Hematopoietic multipotent progenitor cell treated with erythropoietin and hydrocortisone succinate and interleukin-3 and kit ligand, for 15 days (in vitro differentiated cells): ENCODE measurements around the gene ETV1.
"Not testable (repeated sequence)": the region's sequence is repeated elsewhere in the genome, so short reads cannot be mapped to it uniquely, and the experiment has no call there.

Experiments
- DNase-seq: peaks from one replicate; pipeline ENCODE4 v3.0.0-alpha.2; 2015; ENCODE audit warnings: low spot score

ETV1 gene

DNA sequence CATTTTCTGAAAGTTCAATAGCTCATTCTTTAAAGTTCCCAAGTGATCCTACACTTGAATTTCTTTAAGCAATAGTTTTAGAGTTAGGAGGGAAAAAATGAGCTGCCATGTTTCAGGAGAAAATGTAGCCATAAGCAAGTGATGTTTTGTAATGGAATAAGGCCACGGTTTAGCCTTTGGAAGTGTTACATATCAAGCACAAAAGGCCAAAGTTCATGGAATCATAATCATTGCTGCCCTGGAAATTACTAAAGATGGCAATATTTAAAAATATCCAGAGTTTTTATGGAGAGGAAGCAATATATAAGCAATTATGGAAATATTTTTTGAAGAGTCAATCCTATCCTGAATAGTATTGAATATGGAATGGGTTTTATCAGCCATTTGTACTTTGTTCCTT is 68.4 kb downstream of the ETV1 start:
- DNase-seq = no peak

DNA sequence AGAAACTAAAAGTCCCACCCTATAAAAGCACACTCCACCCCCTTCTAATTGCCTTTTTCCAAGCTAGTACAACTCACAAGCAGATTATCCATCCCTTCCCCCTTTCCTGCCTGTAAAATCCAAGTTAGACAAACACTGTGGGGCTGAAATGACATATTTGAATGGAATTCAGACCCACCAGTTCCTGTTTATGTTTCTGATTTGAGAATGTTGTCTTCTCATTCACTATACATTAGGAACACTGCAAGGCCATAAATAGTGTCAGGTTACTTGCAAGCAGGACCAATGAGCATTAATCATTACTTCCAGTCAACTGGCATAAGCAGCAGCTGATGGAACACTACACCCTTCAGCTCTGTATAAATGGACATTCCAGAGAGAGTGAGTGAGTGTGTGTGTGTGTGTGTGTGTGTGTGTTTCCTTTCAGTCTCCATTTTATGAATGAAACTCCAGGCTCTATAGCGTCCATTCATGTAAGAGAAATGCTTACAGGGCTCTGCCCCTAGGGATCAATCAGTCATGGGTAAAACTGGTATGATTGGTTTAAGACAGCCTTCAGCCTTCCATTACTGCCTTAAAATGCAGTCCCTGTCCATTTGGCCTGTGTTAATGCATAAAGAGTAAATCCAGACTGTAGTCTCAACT is 69.3 kb downstream of the ETV1 start:
- no peak for DNase-seq

DNA sequence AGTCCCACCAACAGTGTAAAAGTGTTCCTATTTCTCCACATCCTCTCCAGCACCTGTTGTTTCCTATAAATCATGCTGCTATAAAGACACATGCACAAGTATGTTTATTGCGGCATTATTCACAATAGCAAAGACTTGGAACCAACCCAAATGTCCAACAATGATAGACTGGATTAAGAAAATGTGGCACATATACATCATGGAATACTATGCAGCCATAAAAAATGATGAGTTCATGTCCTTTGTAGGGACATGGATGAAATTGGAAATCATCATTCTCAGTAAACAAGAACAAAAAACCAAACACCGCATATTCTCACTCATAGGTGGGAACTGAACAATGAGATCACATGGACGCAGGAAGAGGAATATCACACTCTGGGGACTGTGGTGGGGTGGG is 71.1 kb downstream of the ETV1 start:
- not testable (repeated sequence) for DNase-seq

DNA sequence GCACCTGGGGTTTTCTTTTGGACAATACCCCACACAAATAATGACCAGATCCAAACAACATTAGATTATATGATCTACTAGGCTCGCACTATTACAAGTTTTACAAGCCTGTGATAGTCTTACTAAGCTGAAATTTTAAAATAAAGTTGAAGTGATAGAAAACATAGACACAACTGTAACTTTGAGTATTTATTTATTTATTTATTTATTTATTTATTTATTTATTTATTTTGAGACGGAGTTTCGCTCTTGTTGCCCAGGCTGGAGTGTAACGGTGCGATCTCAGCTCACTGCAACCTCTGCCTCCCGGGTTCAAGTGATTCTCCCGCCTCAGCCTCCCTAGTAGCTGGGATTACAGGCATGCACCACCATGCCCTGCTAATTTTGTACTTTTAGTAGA is 72.4 kb downstream of the ETV1 start:
- not testable (repeated sequence) for DNase-seq

DNA sequence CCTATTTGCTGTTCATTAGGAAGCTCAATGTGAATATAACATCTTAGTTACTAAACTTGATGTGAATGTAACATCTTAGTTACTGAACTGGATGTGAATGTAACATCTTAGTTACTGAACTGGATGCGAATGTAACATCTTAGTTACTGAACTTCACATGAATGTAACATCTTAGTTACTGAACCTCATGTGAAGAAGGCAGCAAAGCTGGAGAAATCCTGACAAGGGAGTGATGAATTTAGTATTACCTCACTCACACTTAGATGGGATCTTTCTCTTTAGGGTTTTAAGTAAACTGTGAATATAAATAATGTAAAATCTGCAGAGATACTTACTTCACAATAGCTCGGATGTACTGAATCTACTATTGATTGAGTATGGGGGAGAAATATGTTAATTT is 73.6 kb downstream of the ETV1 start:
- DNase-seq = no peak

DNA sequence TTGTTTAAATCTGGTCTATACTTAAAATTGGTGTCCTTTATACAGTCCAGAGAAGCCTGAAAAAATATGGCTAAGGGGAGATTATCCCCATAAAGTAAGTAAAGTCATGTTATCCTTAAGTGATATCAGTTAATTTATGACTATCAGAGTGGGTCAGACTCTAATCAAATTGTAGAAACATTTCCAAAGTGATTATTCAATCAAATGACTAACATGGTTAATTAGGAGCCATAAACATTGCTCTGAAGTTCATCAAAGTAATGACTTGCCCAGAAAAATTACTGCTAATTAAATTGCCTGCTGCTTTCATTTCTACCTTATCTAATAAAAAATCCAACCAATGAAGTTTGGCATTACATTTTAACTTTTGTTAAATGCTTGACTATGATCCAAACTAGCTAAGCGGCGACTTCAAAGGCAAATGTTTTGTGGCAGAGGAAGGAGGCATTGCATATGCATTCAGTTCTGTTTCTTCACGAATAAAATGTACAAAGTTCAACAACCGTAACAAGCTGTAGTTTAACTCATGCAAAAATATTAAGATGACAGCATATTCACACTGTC is 76.7 kb downstream of the ETV1 start:
- DNase-seq = no peak

DNA sequence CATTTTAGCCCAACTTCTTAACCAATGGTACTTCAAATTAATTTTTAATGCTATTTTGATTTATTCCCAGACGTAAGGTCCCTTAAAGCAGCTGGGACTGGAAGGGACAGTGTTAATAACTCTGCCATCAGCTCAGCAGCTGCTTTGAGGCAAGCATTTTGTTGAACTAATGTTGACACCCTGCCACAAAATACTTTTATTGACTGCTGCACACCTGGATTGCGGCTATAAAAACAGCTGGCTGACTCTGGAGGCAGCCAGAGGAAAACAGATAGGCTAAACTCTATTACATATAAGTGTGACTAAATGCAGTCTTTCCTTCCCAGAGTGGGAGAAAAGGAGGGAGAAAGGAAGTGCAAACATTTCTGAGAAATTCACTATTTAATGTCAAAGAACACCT is 77.6 kb downstream of the ETV1 start:
- no peak for DNase-seq

DNA sequence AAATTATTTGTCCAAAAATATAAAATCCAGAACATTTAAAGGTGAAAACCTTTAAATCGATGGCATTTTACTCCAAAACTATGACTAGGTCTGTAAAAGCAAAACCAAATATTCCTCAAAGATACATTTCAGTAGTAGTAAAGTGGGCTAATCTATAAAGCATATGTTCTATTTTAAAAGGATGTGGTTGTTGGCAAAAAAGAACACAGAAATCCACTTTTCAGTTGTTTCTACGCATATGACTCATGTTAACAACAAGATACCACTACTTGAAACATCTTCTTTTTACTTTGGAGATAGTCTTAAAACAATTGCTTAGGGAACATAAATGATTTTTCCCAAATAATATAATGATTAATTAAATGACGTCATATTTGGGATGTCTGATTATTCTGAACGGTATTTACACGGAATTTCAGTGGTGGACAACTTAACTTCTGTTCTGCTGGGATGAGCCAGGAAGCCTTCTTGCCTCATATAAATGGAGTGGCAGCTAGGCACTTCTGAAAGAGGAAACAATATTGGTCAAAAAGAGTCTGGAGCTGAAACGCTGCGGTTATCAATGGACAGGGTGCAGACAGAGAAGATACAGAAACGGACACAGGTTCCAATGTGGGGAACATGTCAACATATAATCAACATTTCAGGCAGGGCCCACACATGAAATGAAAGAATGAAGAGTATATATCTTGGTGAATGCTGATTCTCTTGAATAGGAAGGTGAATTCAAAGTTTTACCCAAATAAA is 78.5 kb downstream of the ETV1 start:
- DNase-seq = no peak

DNA sequence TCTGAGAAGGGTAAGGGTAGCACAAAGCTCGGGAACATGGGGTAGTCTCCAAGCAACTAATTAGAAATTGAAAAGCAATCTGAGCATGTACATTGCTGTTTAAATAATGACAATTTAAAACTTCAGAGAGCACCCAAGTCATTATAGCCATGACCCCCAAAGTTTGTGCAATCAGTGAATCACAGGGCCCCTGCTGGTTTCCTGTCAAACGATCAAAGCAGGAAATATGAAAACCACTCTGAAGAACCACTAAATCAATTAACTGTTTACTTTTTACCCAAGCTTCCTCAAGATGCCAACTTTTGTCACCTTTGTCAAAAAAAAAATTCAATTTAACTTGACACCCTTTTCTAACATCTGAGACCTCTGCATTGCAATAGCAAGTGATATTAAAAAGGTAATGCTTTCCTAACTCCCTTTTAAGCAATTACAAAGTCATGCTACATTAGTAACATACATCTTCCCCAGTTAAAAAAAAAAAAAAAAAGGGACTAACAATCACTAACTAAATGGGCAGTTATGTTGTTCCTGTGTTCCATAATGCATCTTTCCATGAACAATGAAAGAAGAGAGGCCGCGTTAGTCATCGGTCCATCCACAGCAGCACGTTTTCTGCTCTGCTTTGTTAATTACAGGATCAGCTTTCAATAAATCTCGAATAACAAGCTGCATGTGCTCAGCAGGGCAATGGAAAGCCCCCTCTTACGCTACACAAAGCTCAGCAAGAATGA is 80.6 kb downstream of the ETV1 start:
- no peak for DNase-seq

DNA sequence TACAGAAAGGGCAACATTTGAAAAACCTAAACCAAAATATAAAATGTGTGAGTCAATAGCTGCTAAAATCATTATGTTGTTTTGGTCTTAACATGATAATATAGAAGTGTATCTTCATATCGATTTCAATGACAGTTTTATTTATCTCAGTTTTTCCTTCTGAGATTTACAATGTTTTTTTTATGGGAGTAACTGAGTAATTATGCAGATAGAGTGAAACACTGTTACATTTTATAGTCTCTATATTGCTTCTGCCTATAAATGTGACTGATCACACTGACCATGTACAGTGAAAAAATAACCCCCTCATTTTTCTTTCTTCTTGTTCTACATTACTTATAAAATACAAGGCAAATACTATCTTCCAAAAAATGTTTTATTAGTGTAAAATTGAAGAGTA is 81.6 kb downstream of the ETV1 start:
- no peak for DNase-seq

DNA sequence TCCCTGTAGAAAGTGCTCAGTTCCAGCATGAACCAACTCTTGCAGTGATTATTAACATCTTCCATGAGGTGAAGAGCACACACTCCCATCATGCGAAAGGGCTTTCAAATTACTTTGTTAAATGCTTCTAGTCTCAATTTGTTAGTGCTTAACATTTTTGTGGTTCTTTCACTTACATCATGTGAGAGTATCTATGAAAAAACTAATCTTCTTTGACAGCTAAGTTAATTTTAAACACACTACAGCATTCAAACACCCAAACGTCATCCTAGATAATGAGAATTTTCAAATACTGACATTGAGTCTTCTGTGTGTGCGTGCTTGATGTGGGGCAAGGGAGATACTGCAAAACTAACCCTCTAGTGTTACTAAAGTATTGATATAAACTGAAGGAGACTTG is 84.8 kb downstream of the ETV1 start:
- DNase-seq = no peak

DNA sequence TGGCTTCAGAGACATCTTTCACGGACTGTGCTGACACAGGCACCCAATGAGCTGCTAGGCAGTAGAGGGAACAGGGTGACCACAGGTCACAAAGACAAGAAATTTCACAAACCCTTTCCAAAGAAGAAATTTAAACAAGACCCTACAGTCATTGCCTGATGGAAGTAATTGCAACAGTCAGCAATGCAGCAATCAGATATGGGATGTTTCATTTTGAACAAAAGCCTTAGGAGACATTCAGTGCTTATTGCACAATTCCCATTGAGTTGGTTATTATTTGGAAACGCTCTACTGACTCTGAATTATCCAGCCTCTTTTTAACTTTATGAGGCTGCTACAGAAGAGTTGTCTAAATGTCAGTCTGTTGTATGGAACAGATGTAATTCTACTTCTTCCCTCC is 85.5 kb downstream of the ETV1 start:
- no peak for DNase-seq

DNA sequence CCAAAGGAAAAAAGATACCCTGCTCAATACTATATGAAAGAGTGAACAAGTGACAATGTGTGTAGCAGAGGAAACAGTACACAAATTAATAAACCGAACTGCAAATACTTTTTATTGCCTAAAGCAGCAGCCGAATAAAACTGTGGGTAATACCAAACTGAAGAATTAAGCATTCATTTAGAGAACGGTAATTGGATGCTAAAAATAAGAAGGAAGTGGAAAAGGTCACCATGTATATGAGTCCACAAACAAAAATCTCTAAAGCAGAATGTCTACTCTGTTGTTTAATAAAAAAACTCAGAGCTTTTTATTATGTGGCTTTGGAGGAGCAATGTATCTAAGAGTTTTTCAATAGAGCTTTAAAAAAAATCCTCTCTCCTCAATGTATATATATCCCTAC is 87.9 kb downstream of the ETV1 start:
- DNase-seq = no peak

DNA sequence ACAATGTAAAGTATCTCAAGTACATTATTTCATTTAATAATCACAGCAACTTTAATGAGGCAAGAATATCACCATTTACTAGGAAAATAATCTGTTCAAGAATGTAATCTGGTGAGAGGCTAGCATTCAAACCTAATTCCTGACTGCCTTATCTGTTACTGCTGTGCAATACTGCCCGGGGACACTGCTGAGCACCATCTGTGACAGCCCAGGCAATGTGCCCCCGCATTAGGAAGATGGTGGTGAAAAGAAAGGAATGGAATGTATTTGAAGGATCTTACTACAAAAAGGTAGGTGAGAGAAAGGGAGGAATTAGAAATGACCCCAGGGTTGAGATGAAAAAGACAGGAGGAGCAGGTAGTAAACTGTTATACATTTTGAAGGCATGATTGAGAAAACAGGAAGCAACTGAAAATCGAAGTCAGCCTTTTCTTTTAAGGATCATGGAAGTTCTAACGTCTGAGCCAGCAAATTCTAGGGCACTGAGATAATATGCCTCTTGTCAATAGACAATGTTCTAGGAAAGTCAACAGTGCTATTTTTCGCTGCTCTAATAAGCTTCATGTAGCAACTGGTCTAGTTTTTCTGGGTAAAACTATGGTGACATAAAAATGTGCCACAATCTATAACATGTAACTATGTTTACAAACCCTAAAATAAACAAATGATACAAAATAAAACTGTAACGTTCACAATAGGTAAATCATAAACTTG is 90.4 kb downstream of the ETV1 start:
- no peak for DNase-seq

DNA sequence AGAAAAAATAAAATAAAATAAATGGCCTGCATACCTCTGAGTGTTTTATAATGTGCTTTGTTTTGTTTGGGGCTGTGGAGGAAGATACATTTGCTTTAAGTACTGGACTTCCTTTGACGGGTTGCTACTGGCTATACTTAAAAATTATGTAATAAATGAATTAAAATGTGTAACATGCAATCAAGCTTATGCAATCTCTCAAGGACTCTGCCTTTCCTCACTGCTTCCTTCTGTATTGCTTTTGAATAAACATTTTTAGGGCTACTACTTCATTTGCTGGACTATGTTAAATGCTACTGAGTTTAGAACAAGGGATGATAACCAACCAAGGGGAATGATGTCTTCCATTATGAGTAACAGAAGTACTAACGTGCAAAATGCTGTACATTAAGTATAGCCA is 91.6 kb downstream of the ETV1 start:
- DNase-seq = no peak

DNA sequence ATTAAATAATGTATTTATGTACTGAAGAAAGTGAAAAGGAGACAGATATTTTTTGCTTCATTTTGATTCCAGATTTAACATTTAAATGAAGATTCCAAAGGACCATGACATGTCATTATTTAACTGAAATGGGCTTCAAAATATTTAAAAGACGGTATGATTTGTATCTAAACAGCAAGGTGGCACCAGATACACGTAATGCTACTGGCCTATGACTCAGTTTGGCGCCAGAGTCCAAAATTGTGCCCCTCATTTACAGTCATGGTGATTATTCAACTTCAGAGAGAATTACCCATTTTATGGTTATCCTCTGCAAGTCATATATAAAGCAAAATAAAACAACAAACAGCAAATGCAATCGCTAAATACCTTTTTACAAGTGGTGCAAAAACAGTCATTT is 94.5 kb downstream of the ETV1 start:
- no peak for DNase-seq

DNA sequence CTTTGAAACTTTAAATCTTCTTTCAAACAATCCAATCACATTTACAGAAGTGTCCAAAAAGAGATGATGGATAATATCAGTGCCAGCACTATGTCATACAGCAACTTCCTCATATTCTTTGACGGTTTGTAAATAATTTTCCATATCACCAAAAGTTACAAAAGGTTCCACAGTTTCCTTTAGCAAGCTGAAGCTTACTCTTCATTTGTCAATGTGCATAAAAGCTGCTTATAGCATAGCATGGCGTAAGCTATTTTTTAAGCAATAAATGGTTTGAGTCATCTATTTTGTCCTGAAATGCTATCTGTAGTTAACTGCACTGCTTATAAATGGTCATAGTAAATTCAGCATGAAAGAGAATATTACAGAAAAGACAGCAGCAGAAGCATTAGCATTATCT is 95.1 kb downstream of the ETV1 start:
- DNase-seq = no peak

DNA sequence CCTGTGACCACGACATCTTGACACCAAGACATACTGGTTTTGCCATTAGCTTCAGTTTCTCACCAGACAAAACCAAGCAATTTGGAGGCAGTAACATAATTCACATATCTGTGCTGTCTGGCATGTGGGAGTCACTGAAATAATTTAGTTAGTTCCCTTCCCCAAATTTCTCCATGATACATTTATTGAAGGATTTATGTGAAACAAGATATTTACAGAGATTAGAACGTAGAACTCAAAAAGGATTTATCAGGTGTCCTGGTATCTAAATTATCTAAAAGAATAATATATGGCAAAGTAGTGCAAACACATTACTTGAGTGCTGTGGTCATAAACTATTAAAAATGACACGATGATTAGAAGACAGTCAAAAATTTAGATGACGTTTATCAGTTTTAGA is 98.7 kb downstream of the ETV1 start:
- no peak for DNase-seq

DNA sequence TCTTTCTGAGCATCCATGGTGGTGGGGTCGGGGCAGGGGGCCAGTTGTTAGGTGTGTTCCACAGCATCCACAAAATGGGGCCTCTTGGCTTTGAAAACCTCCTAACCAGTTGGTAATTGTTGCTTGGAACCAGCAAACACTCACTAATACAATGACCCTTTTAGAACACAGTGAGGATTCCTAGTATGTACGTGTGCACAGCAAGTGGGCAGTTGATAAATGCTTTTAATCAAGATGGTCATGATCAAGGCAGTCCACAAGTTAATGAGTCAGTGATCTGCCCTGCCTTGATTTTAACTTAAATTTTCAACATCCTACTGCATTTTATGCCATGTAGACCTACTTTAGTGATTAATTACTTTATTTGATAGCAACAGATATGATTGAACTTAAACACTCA is 103.1 kb downstream of the ETV1 start:
- no peak for DNase-seq

DNA sequence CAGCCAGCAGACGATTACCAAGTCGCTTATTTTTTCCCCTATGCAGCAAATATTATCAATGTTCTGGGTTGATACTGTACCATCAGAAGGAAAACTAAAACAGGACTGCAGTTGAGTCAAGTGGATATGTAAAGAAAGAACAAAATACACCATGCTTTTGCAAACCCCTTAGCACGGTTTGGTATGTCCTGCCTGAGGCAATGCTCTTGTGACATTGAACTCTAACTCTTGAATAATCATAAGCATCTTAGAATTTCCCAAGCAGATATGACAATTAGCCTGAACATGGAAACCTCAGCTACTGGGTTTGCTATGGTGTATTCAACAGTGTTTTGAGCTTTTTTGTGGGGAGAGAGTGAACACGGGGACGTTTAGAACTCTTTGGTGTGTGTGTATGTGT is 107.4 kb downstream of the ETV1 start:
- DNase-seq = no peak

DNA sequence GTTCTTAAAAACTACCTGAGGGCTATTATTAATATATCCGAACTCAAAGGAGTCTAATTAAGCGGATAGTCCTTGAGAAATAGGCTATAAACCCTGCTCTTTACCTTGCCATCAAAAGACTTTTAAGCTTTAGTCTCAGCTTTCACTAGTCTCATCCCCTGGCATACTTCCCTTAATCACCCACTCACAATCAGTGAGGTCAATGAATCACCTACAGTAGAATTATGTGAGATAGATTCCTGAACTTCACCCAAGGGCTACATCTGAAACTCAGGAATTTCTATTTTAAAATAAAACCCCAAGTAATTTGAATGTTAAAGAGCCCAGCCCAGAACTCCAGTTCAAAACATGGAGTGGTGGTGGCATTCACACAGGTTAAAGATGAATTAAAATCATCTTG is 108.7 kb downstream of the ETV1 start:
- no peak for DNase-seq

DNA sequence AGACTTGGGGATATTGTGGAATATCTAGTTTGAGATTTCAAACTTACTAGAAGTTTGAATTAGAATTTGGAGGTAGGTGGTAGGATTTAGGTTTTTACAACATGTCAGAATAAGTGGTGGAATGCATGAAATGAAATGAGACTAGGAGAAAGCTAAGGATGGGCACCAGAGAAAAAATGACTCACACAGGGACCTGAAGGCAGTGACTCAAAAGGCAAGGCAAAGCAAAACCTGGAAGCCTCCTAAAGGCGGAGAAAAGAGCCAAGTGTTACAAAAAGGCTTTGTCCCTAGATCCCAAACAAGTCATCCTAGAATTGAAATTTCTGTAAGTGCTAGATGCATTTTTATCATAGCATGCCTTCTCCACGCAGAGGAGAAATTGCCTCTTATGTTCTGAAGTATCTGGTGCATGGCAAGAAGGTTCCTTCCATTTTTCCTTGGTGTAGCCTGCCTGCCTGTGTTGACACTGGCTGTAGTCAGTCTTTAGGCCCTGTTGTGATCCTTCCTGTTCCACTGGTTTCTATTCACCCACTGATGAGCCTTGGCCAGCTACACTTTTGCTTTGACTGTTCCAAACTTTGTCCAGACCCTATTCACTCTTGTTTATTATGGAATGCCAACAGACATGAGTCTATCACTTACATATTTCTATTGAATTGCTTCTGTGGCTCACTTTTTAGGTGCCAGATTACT is 109.3 kb downstream of the ETV1 start:
- no peak for DNase-seq
